K562 (cell line): ENCODE results near the gene DYNC2LI1. TPM values are rescaled to one million over a fixed set of nuclear protein-coding genes. Genes with fewer than 3 reads are reported as not detected.
A peak's percentile ranks its signal among the peaks of the same experiment; 100 is the strongest.

Experiments used
- ATAC-seq: fragments of 200-7000 bp; cut with Tn5 transposase; 3 replicates; pipeline ENCODE4 v1.9.1; 2020; ENCODE audit warnings: moderate library complexity
- BruUV-seq: library from RNA; stranded (reverse); fragments of 400-500 nt; replicated peaks from 2 replicates; lab custom pipeline; 2021; lab: Mats Ljungman, UMichigan
- CTCF ChIA-PET: fragments of 300-600 bp; formaldehyde crosslinking; extraction: SDS; loops from one replicate; lab custom pipeline; 2021; ENCODE audit warnings: low intra/inter-chr PET ratio; lab: Yijun Ruan, JAX
- POLR2A ChIA-PET: fragments of 300-600, 350-650 bp; sonication (Branson Sonifier 250); formaldehyde crosslinking; extraction: SDS; loops from one replicate; lab custom pipeline; 2021; ENCODE audit warnings: antibody characterized with exemption, inconsistent platforms; lab: Yijun Ruan, JAX
- DNase-seq, 4 experiments: peaks; one replicate each; pipeline versions ENCODE4 v3.0.0 to v3.0.0-alpha.2; 2011 to 2018; ENCODE audit warnings: low spot score in 3 of 4, mixed read lengths in 3 of 4; ENCODE audit errors: extremely low read depth in 1 of 4
- FAIRE-seq: peaks from 2 replicates; lab custom pipeline; 2011; peaks lifted over from hg19 to GRCh38; lab: Jason Lieb, UNC
- H2AFZ ChIP-seq: 2 replicates; pipeline ENCODE4 v1.6.0; 2011; ENCODE audit warnings: low read depth, low read length, control low read depth, inconsistent platforms
- H3K27ac ChIP-seq: fragments of 200-600 bp; 3 replicates; pipeline ENCODE4 v1.8.0; 2011; ENCODE audit warnings: low read depth, mild to moderate bottlenecking, control low read depth, inconsistent platforms, low read length, moderate library complexity, mixed read lengths; ENCODE audit errors: extremely low read depth
- H3K27me3 ChIP-seq, 2 experiments: fragments of 300-600 bp in 1 of 2; 2 replicates in 1 of 2; 3 replicates in 1 of 2; pipeline versions ENCODE4 v1.6.0 to v1.8.0; 2011; ENCODE audit warnings: inconsistent platforms in 2 of 2, low read length in 2 of 2, mild to moderate bottlenecking in 1 of 2, mixed read lengths in 1 of 2, moderate library complexity in 1 of 2; ENCODE audit not compliant: control insufficient read depth in 2 of 2, insufficient read depth in 2 of 2
- H3K36me3 ChIP-seq: fragments of 300-600 bp; 3 replicates; pipeline ENCODE4 v1.8.0; 2011; ENCODE audit warnings: mild to moderate bottlenecking, low read length, inconsistent platforms; ENCODE audit not compliant: control insufficient read depth, insufficient read depth
- H3K4me1 ChIP-seq, 2 experiments: fragments of 200-600 bp in 1 of 2; replicated peaks in 1 of 2; 2 replicates in 1 of 2; 3 replicates in 1 of 2; pipeline versions ENCODE4 v1.5.1 to v1.8.0; 2011; ENCODE audit warnings: inconsistent platforms in 2 of 2, low read length in 2 of 2, mild to moderate bottlenecking in 1 of 2, mixed read lengths in 1 of 2, moderate library complexity in 1 of 2; ENCODE audit not compliant: control insufficient read depth in 2 of 2, insufficient read depth in 2 of 2
- H3K4me2 ChIP-seq: 2 replicates; pipeline ENCODE4 v1.6.1; 2011; ENCODE audit warnings: low read length, control low read depth, inconsistent platforms, mixed read lengths; ENCODE audit not compliant: insufficient read depth
- H3K4me3 ChIP-seq: fragments of 200-600 bp; sonication (generic), shearing (Covaris generic); 2 replicates; pipeline ENCODE4 v1.5.1; 2016; ENCODE audit warnings: control low read depth, inconsistent platforms
- H3K79me2 ChIP-seq: fragments of 200-600 bp; 3 replicates; pipeline ENCODE4 v1.8.0; 2011; ENCODE audit warnings: low read length, inconsistent platforms; ENCODE audit not compliant: control insufficient read depth, insufficient read depth
- H3K9ac ChIP-seq, 2 experiments: 2 replicates each; pipeline versions ENCODE4 v1.6.0 to v1.6.1; 2011; ENCODE audit warnings: low read depth in 2 of 2, low read length in 2 of 2, control low read depth in 1 of 2, inconsistent platforms in 1 of 2, mild to moderate bottlenecking in 1 of 2, mixed read lengths in 1 of 2; ENCODE audit not compliant: insufficient read depth in 1 of 2
- H3K9me1 ChIP-seq: one replicate; pipeline ENCODE4 v1.6.0; 2011; ENCODE audit warnings: inconsistent platforms, mild to moderate bottlenecking, low read length, moderate library complexity; ENCODE audit not compliant: control insufficient read depth, insufficient read depth
- H3K9me3 ChIP-seq: replicated peaks from 2 replicates; pipeline ENCODE4 v1.5.1; 2011; ENCODE audit warnings: low read depth, low read length, inconsistent platforms; ENCODE audit not compliant: control insufficient read depth, insufficient read depth
- H4K20me1 ChIP-seq: replicated peaks from 2 replicates; pipeline ENCODE4 v1.6.1; 2011; ENCODE audit warnings: low read length, inconsistent platforms, mixed read lengths; ENCODE audit not compliant: control insufficient read depth, insufficient read depth
- BRD4 ChIP-seq: fragments of 200-600 bp; sonication (generic); IDR thresholded peaks from 2 replicates; pipeline ENCODE4 v1.6.1; 2017; ENCODE audit warnings: inconsistent platforms
- CREB3 ChIP-seq: fragments of 450-650 bp; conservative IDR thresholded peaks from 2 replicates; pipeline ENCODE4 v1.6.1; 2016; ENCODE audit warnings: missing genetic modification characterization, low read depth, mild to moderate bottlenecking, missing compliant biosample characterization, moderate library complexity
- FIP1L1 ChIP-seq: fragments of 200-400 bp; formaldehyde crosslinking; IDR thresholded peaks from 2 replicates; pipeline ENCODE4 v1.6.1; 2018; ENCODE audit warnings: mild to moderate bottlenecking, low read depth, low read length; ENCODE audit not compliant: poor library complexity, severe bottlenecking
- GATA2 ChIP-seq: sonication (generic); formaldehyde crosslinking; IDR thresholded peaks from 2 replicates; pipeline ENCODE4 v1.4.0; 2020; ENCODE audit warnings: mild to moderate bottlenecking, missing genetic modification reagents
- KDM4B ChIP-seq, 2 experiments: fragments of 450-650 bp in 1 of 2; sonication (generic) in 1 of 2; IDR thresholded peaks; 2 replicates each; pipeline ENCODE4 v1.6.1; 2016 to 2017; ENCODE audit warnings: borderline replicate concordance in 2 of 2, antibody characterized with exemption in 1 of 2, low read depth in 1 of 2, mild to moderate bottlenecking in 1 of 2
- MYC ChIP-seq, 2 experiments: fragments of 250-450 bp in 1 of 2; sonication (Bioruptor Pico) in 1 of 2; IDR thresholded peaks; 2 replicates each; pipeline versions ENCODE4 v1.5.1 to v1.6.1; 2012 to 2021; ENCODE audit warnings: low read depth in 2 of 2, borderline replicate concordance in 1 of 2, improper control_type of control experiment in 1 of 2, low read length in 1 of 2, mild to moderate bottlenecking in 1 of 2, moderate library complexity in 1 of 2
- NEUROD1 ChIP-seq: fragments of 150-350 bp; IDR thresholded peaks from 2 replicates; pipeline ENCODE4 v1.6.1; 2014; ENCODE audit warnings: borderline replicate concordance, low read length, low read depth; ENCODE audit not compliant: partially characterized antibody
- RHOXF2B ChIP-seq: fragments of 250-450 bp; sonication (Bioruptor Pico); conservative IDR thresholded peaks from 2 replicates; pipeline ENCODE4 v1.5.1; 2021
- ZNF140 ChIP-seq: fragments of 250-450 bp; sonication (Bioruptor Pico); IDR thresholded peaks from 2 replicates; pipeline ENCODE4 v1.8.0; 2021; ENCODE audit warnings: moderate library complexity, mild to moderate bottlenecking, inconsistent platforms
- ZNF24 ChIP-seq: fragments of 450-650 bp; IDR thresholded peaks from 2 replicates; pipeline ENCODE4 v1.6.1; 2016
- ZNF324 ChIP-seq: fragments of 250-450 bp; sonication (Bioruptor Pico); IDR thresholded peaks from 2 replicates; pipeline ENCODE4 v1.4.0; 2020; ENCODE audit warnings: mild to moderate bottlenecking
- ZNF609 ChIP-seq: sonication (generic); formaldehyde crosslinking; IDR thresholded peaks from 2 replicates; pipeline ENCODE4 v1.8.1; 2023; ENCODE audit warnings: missing genetic modification reagents, mild to moderate bottlenecking, borderline replicate concordance
- WGBS: fragments of 100-300 bp; shearing (Covaris generic); methylation state at CpG from one replicate; pipeline ENCODE4 v1.1.6; 2016; ENCODE audit warnings: low coverage, mixed read lengths; ENCODE audit not compliant: insufficient coverage; ENCODE audit errors: missing lambda C conversion rate; 5-methylcytosine and 5-hydroxymethylcytosine counted together
- in situ Hi-C: fragments of 300-500 bp; cut with MboI; formaldehyde crosslinking; loops from 4 replicates; pipeline ENCODE4 v1.15.0; 2018; ENCODE audit warnings: inconsistent platforms, mixed read lengths
- intact Hi-C: fragments of 100-400 bp; cut with micrococcal nuclease; formaldehyde crosslinking; loops from 2 replicates; pipeline ENCODE4 v1.14.2; 2022
- polyA plus RNA-seq, 8 experiments: library from polyadenylated mRNA; depleted of rRNA in 4 of 8; stranded (reverse) in 5 of 8; unstranded in 3 of 8; fragments of >200 nt; fragmentation: Nextera tagmentation in 2 of 8; fragmentation: Illumina TruSeq in 1 of 8; extraction: Ambion mirVana in 2 of 8; extraction: Trizol in 1 of 8; gene quantifications; 2 replicates each; pipeline versions ENCODE4 v1.2.1 to v1.2.3, GENCODE V29; 2011 to 2014; ENCODE audit warnings: inconsistent platforms in 1 of 8, missing spikeins in 1 of 8
- total RNA-seq, 7 experiments: library from RNA; depleted of rRNA in 6 of 7; stranded (reverse); fragments of >200 nt in 6 of 7; fragmentation: Illumina TruSeq in 2 of 7; extraction: Trizol in 2 of 7; gene quantifications; 2 replicates each; pipeline versions ENCODE4 v1.2.1 to v1.2.3, GENCODE V29; 2011 to 2021; ENCODE audit warnings: low replicate concordance in 1 of 7
- TF ChIP-seq, protein P1 (sequence below): fragments of 450-650 bp; formaldehyde crosslinking; IDR thresholded peaks from 2 replicates; pipeline ENCODE4 v1.4.0; 2022; ENCODE audit warnings: missing genetic modification characterization

The DYNC2LI1 gene
- total and polyA plus RNA-seq, 9 of the 15 experiments (the other 6 are each of a cell fraction or from before 2014, with no cell fraction given), result 12.5 to 42.2 (median 25.8) TPM

GRCh38 chr2:43853141-43854081 lies 79.6 kb downstream of the DYNC2LI1 start:
- BruUV-seq, result no TSS peak
- Histone ChIP-seq H3K4me3 (no peak overlapping the region), H3K27ac (no peak overlapping the region), H4K20me1 (peaks cover 4% of the 10 kb centered on the region; the same call in 1 of the 2 replicates), H3K79me2 (no peaks in the 10 kb centered on the region), H2AFZ (no peak overlapping the region), H3K9me1 (no peaks in the 10 kb centered on the region), H3K27me3 (peaks cover 24 to 44% of the 10 kb centered on the region in 2 experiments), H3K4me1 (no peaks in the 10 kb centered on the region; a peak in 1 of 5 replicates), H3K9ac (no peak overlapping the region), H3K9me3 (no peaks in the 10 kb centered on the region), H3K36me3 (no peaks in the 10 kb centered on the region), H3K4me2 (no peak overlapping the region)
- DNase-seq (peak in 2 of 4 experiments; percentile 3 to 4), ATAC-seq (no peak), FAIRE-seq (no peak)
- in situ Hi-C loops, result no loop called here
- POLR2A ChIA-PET, result interaction anchor here (0.6 kb wide), 2 partner anchors 147 to 689 kb away, joined by 3 read pairs; no protein-coding TSS in a partner anchor
- CTCF ChIA-PET, result no interaction called here
- 2% methylated on average over 10 of the region's 10 CpGs for WGBS
- intact Hi-C loops, result no loop called here
- TF ChIP-seq ZNF140 (no peak), ZNF324 (CRISPR knock-in tag) (no peak), RHOXF2B (no peak), CREB3 (tag) (no peak), FIP1L1 (no peak), BRD4 (no peak), MYC (IDR thresholded peaks at IDR 0.05; ENCODE audit: low read depth, low read length) (no peak), MYC (CRISPR knock-in tag; IDR thresholded peaks at IDR 0.05; ENCODE audit: borderline replicate concordance, low read depth) (no peak), KDM4B (IDR thresholded peaks at IDR 0.05; ENCODE audit: borderline replicate concordance in 2 of 2, low read depth in 1 of 2) (no peak), ZNF24 (no peak), GATA2 (CRISPR knock-in tag) (no peak), ZNF609 (no peak), NEUROD1 (no peak)
- TF ChIP-seq, protein P1, sequence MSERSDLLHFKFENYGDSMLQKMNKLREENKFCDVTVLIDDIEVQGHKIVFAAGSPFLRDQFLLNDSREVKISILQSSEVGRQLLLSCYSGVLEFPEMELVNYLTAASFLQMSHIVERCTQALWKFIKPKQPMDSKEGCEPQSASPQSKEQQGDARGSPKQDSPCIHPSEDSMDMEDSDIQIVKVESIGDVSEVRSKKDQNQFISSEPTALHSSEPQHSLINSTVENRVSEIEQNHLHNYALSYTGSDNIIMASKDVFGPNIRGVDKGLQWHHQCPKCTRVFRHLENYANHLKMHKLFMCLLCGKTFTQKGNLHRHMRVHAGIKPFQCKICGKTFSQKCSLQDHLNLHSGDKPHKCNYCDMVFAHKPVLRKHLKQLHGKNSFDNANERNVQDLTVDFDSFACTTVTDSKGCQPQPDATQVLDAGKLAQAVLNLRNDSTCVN, result no peak
